HepG2 (cell line): ENCODE results near the gene DNMT3B. TPM values are rescaled to one million over a fixed set of nuclear protein-coding genes. Genes with fewer than 3 reads are reported as not detected.
A peak's percentile ranks its signal among the peaks of the same experiment; 100 is the strongest.

Source experiments
- BORCS8-MEF2B ChIP-seq: sonication (generic); formaldehyde crosslinking; IDR thresholded peaks from 2 replicates; pipeline ENCODE4 v1.8.0; 2022; ENCODE audit warnings: mild to moderate bottlenecking, missing genetic modification reagents
- CCDC6 ChIP-seq: sonication (generic); formaldehyde crosslinking; IDR thresholded peaks from 2 replicates; pipeline ENCODE4 v1.8.1; 2022; ENCODE audit warnings: mild to moderate bottlenecking, missing genetic modification reagents, moderate library complexity
- ELF4 ChIP-seq: sonication (generic); formaldehyde crosslinking; IDR thresholded peaks from 2 replicates; pipeline ENCODE4 v1.5.0; 2020; ENCODE audit warnings: missing genetic modification reagents, mild to moderate bottlenecking, moderate library complexity, borderline replicate concordance
- GTF3A ChIP-seq: sonication (generic); formaldehyde crosslinking; conservative IDR thresholded peaks from 2 replicates; pipeline ENCODE4 v1.4.0; 2020; ENCODE audit warnings: mild to moderate bottlenecking, missing genetic modification reagents
- PPARG ChIP-seq: conservative IDR thresholded peaks from 2 replicates; pipeline ENCODE4 v1.6.1; 2016; ENCODE audit warnings: missing biosample characterization, missing genetic modification reagents
- RARG ChIP-seq: sonication (generic); formaldehyde crosslinking; IDR thresholded peaks from 2 replicates; pipeline ENCODE4 v1.4.0; 2020; ENCODE audit warnings: low read depth, mild to moderate bottlenecking, missing genetic modification reagents
- ZBTB38 ChIP-seq: sonication (generic); formaldehyde crosslinking; IDR thresholded peaks from 2 replicates; pipeline ENCODE4 v1.5.1; 2020; ENCODE audit warnings: mild to moderate bottlenecking, missing genetic modification reagents
- ZFP36L1 ChIP-seq: sonication (generic); formaldehyde crosslinking; IDR thresholded peaks from 2 replicates; pipeline ENCODE4 v1.8.0; 2022; ENCODE audit warnings: mild to moderate bottlenecking, missing genetic modification reagents, moderate library complexity
- ZNF224 ChIP-seq: sonication (generic); formaldehyde crosslinking; IDR thresholded peaks from 2 replicates; pipeline ENCODE4 v1.5.0; 2020; ENCODE audit warnings: mild to moderate bottlenecking, missing genetic modification reagents
- polyA plus RNA-seq, 8 experiments: library from polyadenylated mRNA; depleted of rRNA in 3 of 8; stranded (reverse) in 7 of 8; unstranded in 1 of 8; fragments of >200 nt; fragmentation: Illumina TruSeq in 4 of 8; extraction: Trizol in 4 of 8; gene quantifications; 2 replicates each; pipeline versions ENCODE4 v1.2.1 to v1.2.3, GENCODE V29; 2011 to 2016; ENCODE audit warnings: low read depth in 4 of 8, missing spikeins in 1 of 8, mixed read lengths in 1 of 8; ENCODE audit not compliant: insufficient read depth in 1 of 8
- total RNA-seq, 5 experiments: library from RNA; depleted of rRNA; stranded (reverse); fragments of >200 nt; fragmentation: Illumina TruSeq; extraction: Trizol; gene quantifications; 2 replicates each; pipeline ENCODE4 v1.2.3, GENCODE V29; 2016; ENCODE audit warnings: low read depth in 1 of 5
- TF ChIP-seq, protein P1 (sequence below): sonication (generic); formaldehyde crosslinking; IDR thresholded peaks from 2 replicates; pipeline ENCODE4 v1.4.0; 2020; ENCODE audit warnings: missing genetic modification reagents
- TF ChIP-seq, protein P2 (sequence below): sonication (generic); formaldehyde crosslinking; IDR thresholded peaks from 2 replicates; pipeline ENCODE4 v1.4.0; 2020; ENCODE audit warnings: missing genetic modification reagents
- TF ChIP-seq, protein P3 (sequence below): sonication (generic); formaldehyde crosslinking; IDR thresholded peaks from 2 replicates; pipeline ENCODE4 v1.4.0; 2020; ENCODE audit warnings: mild to moderate bottlenecking, missing genetic modification reagents
- TF ChIP-seq, protein P4 (sequence below): sonication (generic); formaldehyde crosslinking; IDR thresholded peaks from 2 replicates; pipeline ENCODE4 v1.4.0; 2020; ENCODE audit warnings: missing genetic modification reagents, borderline replicate concordance

DNMT3B gene
- total and polyA plus RNA-seq, 2 of the 13 experiments (the other 11 are each of a cell fraction or from before 2014, with no cell fraction given), result 3.8 to 13.9 TPM

DNA sequence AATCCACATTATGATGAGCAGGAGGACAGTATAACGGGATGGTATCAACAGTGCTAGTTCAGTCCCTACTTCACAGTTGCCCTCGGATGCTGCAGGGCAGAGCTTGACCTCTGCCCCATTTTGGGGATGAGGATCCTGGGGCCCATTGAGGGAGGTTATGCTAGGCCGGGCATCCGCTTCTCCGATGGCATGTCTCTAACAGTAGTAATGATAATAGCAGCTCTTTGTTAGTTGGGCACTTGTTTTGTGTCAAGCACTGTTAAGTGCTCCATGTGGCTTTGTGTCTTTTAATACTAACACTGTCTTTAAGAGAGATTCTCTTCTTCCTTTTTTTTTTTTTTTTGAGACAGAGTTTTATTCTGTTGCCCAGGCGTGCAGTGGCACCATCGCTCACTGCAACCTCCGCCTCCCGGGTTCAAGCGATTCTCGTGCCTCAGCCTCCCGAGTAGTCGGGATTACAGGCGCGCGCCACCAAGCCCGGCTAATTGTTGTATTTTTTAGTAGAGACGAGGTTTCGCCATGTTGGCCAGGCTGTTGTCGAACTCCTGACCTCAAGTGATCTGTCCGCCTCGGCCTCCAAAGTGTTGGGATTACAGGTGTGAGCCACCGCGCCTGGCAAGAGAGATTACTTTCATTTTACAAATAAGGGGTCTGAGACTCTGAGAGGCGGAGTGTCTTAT is 58.7 kb downstream of the DNMT3B start (continued):
- TF ChIP-seq, protein P1, sequence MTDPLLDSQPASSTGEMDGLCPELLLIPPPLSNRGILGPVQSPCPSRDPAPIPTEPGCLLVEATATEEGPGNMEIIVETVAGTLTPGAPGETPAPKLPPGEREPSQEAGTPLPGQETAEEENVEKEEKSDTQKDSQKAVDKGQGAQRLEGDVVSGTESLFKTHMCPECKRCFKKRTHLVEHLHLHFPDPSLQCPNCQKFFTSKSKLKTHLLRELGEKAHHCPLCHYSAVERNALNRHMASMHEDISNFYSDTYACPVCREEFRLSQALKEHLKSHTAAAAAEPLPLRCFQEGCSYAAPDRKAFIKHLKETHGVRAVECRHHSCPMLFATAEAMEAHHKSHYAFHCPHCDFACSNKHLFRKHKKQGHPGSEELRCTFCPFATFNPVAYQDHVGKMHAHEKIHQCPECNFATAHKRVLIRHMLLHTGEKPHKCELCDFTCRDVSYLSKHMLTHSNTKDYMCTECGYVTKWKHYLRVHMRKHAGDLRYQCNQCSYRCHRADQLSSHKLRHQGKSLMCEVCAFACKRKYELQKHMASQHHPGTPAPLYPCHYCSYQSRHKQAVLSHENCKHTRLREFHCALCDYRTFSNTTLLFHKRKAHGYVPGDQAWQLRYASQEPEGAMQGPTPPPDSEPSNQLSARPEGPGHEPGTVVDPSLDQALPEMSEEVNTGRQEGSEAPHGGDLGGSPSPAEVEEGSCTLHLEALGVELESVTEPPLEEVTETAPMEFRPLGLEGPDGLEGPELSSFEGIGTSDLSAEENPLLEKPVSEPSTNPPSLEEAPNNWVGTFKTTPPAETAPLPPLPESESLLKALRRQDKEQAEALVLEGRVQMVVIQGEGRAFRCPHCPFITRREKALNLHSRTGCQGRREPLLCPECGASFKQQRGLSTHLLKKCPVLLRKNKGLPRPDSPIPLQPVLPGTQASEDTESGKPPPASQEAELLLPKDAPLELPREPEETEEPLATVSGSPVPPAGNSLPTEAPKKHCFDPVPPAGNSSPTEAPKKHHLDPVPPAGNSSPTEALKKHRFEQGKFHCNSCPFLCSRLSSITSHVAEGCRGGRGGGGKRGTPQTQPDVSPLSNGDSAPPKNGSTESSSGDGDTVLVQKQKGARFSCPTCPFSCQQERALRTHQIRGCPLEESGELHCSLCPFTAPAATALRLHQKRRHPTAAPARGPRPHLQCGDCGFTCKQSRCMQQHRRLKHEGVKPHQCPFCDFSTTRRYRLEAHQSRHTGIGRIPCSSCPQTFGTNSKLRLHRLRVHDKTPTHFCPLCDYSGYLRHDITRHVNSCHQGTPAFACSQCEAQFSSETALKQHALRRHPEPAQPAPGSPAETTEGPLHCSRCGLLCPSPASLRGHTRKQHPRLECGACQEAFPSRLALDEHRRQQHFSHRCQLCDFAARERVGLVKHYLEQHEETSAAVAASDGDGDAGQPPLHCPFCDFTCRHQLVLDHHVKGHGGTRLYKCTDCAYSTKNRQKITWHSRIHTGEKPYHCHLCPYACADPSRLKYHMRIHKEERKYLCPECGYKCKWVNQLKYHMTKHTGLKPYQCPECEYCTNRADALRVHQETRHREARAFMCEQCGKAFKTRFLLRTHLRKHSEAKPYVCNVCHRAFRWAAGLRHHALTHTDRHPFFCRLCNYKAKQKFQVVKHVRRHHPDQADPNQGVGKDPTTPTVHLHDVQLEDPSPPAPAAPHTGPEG (CRISPR knock-in tag), result no peak
- TF ChIP-seq, protein P2, sequence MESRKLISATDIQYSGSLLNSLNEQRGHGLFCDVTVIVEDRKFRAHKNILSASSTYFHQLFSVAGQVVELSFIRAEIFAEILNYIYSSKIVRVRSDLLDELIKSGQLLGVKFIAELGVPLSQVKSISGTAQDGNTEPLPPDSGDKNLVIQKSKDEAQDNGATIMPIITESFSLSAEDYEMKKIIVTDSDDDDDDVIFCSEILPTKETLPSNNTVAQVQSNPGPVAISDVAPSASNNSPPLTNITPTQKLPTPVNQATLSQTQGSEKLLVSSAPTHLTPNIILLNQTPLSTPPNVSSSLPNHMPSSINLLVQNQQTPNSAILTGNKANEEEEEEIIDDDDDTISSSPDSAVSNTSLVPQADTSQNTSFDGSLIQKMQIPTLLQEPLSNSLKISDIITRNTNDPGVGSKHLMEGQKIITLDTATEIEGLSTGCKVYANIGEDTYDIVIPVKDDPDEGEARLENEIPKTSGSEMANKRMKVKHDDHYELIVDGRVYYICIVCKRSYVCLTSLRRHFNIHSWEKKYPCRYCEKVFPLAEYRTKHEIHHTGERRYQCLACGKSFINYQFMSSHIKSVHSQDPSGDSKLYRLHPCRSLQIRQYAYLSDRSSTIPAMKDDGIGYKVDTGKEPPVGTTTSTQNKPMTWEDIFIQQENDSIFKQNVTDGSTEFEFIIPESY (CRISPR knock-in tag), result 0 out of 2 replicates have a peak, but pooled peaks have one; percentile 2
- no peak for TF ChIP-seq CCDC6 (CRISPR knock-in tag)
- TF ChIP-seq ZNF224 (CRISPR knock-in tag), result no peak
- 0 out of 2 replicates have a peak, but pooled peaks have one; percentile 18 for TF ChIP-seq RARG (CRISPR knock-in tag)
- TF ChIP-seq BORCS8-MEF2B (CRISPR knock-in tag), result no peak
- TF ChIP-seq, protein P3, sequence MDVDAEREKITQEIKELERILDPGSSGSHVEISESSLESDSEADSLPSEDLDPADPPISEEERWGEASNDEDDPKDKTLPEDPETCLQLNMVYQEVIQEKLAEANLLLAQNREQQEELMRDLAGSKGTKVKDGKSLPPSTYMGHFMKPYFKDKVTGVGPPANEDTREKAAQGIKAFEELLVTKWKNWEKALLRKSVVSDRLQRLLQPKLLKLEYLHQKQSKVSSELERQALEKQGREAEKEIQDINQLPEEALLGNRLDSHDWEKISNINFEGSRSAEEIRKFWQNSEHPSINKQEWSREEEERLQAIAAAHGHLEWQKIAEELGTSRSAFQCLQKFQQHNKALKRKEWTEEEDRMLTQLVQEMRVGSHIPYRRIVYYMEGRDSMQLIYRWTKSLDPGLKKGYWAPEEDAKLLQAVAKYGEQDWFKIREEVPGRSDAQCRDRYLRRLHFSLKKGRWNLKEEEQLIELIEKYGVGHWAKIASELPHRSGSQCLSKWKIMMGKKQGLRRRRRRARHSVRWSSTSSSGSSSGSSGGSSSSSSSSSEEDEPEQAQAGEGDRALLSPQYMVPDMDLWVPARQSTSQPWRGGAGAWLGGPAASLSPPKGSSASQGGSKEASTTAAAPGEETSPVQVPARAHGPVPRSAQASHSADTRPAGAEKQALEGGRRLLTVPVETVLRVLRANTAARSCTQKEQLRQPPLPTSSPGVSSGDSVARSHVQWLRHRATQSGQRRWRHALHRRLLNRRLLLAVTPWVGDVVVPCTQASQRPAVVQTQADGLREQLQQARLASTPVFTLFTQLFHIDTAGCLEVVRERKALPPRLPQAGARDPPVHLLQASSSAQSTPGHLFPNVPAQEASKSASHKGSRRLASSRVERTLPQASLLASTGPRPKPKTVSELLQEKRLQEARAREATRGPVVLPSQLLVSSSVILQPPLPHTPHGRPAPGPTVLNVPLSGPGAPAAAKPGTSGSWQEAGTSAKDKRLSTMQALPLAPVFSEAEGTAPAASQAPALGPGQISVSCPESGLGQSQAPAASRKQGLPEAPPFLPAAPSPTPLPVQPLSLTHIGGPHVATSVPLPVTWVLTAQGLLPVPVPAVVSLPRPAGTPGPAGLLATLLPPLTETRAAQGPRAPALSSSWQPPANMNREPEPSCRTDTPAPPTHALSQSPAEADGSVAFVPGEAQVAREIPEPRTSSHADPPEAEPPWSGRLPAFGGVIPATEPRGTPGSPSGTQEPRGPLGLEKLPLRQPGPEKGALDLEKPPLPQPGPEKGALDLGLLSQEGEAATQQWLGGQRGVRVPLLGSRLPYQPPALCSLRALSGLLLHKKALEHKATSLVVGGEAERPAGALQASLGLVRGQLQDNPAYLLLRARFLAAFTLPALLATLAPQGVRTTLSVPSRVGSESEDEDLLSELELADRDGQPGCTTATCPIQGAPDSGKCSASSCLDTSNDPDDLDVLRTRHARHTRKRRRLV (CRISPR knock-in tag), result no peak
- peak; percentile 50; the same call in 1 of the 2 replicates for TF ChIP-seq ZFP36L1 (CRISPR knock-in tag)
- no peak for TF ChIP-seq GTF3A (CRISPR knock-in tag)
- no peak for TF ChIP-seq ELF4 (CRISPR knock-in tag)
- peak; percentile 87 for TF ChIP-seq ZBTB38 (CRISPR knock-in tag)
- peak; percentile 88 for TF ChIP-seq PPARG (CRISPR knock-in tag)
- TF ChIP-seq, protein P4, sequence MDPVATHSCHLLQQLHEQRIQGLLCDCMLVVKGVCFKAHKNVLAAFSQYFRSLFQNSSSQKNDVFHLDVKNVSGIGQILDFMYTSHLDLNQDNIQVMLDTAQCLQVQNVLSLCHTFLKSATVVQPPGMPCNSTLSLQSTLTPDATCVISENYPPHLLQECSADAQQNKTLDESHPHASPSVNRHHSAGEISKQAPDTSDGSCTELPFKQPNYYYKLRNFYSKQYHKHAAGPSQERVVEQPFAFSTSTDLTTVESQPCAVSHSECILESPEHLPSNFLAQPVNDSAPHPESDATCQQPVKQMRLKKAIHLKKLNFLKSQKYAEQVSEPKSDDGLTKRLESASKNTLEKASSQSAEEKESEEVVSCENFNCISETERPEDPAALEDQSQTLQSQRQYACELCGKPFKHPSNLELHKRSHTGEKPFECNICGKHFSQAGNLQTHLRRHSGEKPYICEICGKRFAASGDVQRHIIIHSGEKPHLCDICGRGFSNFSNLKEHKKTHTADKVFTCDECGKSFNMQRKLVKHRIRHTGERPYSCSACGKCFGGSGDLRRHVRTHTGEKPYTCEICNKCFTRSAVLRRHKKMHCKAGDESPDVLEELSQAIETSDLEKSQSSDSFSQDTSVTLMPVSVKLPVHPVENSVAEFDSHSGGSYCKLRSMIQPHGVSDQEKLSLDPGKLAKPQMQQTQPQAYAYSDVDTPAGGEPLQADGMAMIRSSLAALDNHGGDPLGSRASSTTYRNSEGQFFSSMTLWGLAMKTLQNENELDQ (CRISPR knock-in tag), result no peak
